Heart left ventricle (tissue), 16 donors: Measurements from ENCODE around the gene HTR6. TPM values are rescaled to one million over a fixed set of nuclear protein-coding genes. Genes with fewer than 3 reads are reported as not detected.

ENCODE experiments used
- ATAC-seq, 4 donors: fragments of 200-7000 bp; cut with Tn5 transposase; one replicate each; pipeline ENCODE4 v1.9.1; 2020 to 2022; ENCODE audit warnings: moderate library complexity in 4 of 4, mild to moderate bottlenecking in 3 of 4, moderate number of reproducible peaks in 1 of 4
- DNase-seq, 5 donors: peaks; one replicate each; pipeline ENCODE4 v3.0.0-alpha.2; 2020
- H3K27ac ChIP-seq, 12 donors: fragments of 200-600 bp; sonication (generic) in 4 of 12; one replicate each; pipeline versions ENCODE4 v1.5.0 to v1.8.0; 2016 to 2022; ENCODE audit warnings: mild to moderate bottlenecking in 2 of 12
- H3K27me3 ChIP-seq, 9 donors: fragments of 200-600 bp; sonication (generic) in 2 of 9; one replicate each; pipeline versions ENCODE4 v1.5.1 to v1.8.0; 2016 to 2022; ENCODE audit warnings: mild to moderate bottlenecking in 3 of 9
- H3K36me3 ChIP-seq, 9 donors: fragments of 200-600 bp; sonication (generic) in 2 of 9; one replicate each; pipeline versions ENCODE4 v1.5.0 to v1.8.0; 2018 to 2022; ENCODE audit warnings: mild to moderate bottlenecking in 2 of 9
- H3K4me1 ChIP-seq, 12 donors: fragments of 200-600 bp; sonication (generic) in 4 of 12; one replicate each; pipeline versions ENCODE4 v1.5.0 to v1.8.0; 2016 to 2022; ENCODE audit warnings: mild to moderate bottlenecking in 3 of 12
- H3K4me3 ChIP-seq, 12 donors: fragments of 200-600 bp; sonication (generic) in 4 of 12; one replicate each; pipeline versions ENCODE4 v1.5.0 to v1.8.0; 2017 to 2022; ENCODE audit warnings: mild to moderate bottlenecking in 9 of 12, moderate library complexity in 4 of 12
- H3K9me3 ChIP-seq, 12 donors: fragments of 200-600 bp; sonication (generic) in 4 of 12; one replicate each; pipeline versions ENCODE4 v1.5.0 to v1.8.0; 2016 to 2022; ENCODE audit warnings: mild to moderate bottlenecking in 1 of 12
- CTCF ChIP-seq, 12 donors: fragments of 200-600 bp; sonication (generic) in 4 of 12; IDR thresholded peaks; one replicate each; pipeline versions ENCODE4 v1.5.0 to v1.8.0; 2018 to 2022; ENCODE audit warnings: antibody characterized with exemption in 12 of 12, mild to moderate bottlenecking in 5 of 12
- POLR2A ChIP-seq, 2 donors: fragments of 450-650 bp; IDR thresholded peaks; one replicate each; pipeline ENCODE4 v1.6.1; 2017; ENCODE audit warnings: antibody characterized with exemption in 2 of 2, mild to moderate bottlenecking in 2 of 2, moderate library complexity in 2 of 2
- WGBS, 4 donors: extraction: QIAGEN DNeasy Blood & Tissue Kit in 2 of 4; methylation state at CpG; one replicate each; pipeline versions ENCODE4 v1.1.5 to v1.1.7; 2013 to 2018; 5-methylcytosine and 5-hydroxymethylcytosine counted together
- intact Hi-C, 10 donors: fragments of 100-400 bp; cut with DNase I; formaldehyde crosslinking; loops; one replicate each; pipeline versions ENCODE4 v1.11.1 to v1.14.2; 2022
- polyA plus RNA-seq, 2 donors: library from polyadenylated mRNA; stranded (reverse); fragments of 200-250 nt; gene quantifications; one replicate each; pipeline ENCODE4 v1.2.3, GENCODE V29; 2013
- total RNA-seq, 9 donors: library from RNA; depleted of rRNA in 2 of 9; stranded (reverse); fragments of >200 nt in 2 of 9; fragmentation: NEBNext Ultra II Directional in 3 of 9; extraction: Animal tissue kit (Norgen Biotek cat#: 25700) in 3 of 9; gene quantifications; one replicate each; pipeline versions ENCODE4 v1.1.0 to v1.2.4, GENCODE V29; 2016 to 2023
- donor health status: ischemic (EF 13 %, LVEDD 7.1; RV severe dilation, severe dysfunction).
- donor health status: healthy with polysubstance abuse.
- donor health status: DM: no; HTN: yes; CAD: no.
- donor health status: DM: no; HTN: no; CAD: no.
- donor health status: ischemic (EF 25% LVEDD 6.9; RV normal size, moderate dysfunction).
- donor health status: ischemic (EF 25% LVEDD 5.7; RV mildly dilated, moderate dysfunction).
- donor health status: healthy.
- donor health status: DM: yes; HTN: yes; CAD: no.
- donor health status: ischemic (EF 35%, LVEDD 5.7; RV mildly dilated, moderate dysfunction).
- donor health status: nonischemic (EF 11% LVEDD 7.7; RV severe dilation, severe dysfunction).
- donor health status: DM: yes; HTN: yes; CAD: no.
- donor health status: PGD.
- donor health status: ischemic (EF 29% LVEDD 5.4; RV normal size, mild dysfunction).
- donor health status: nonischemic (EF 23%, LVEDD 6.1; RV moderate dilation, normal function).

The HTR6 gene
- total and polyA plus RNA-seq, 11 donors: not detected

GRCh38 chr1:19665496-19666465 is 1.1 kb downstream of the HTR6 start:
- intact Hi-C loops: no loop called here
- peaks cover 22 to 65% (median 38%) of the 10 kb centered on the region in 9 donors for H3K27me3 ChIP-seq

GRCh38 chr1:19668888-19669287 is 4.2 kb downstream of the HTR6 start:
- 70 to 84% (median 78%) methylated on average over 8 of the region's 8 CpGs for WGBS, 4 donors

More at GRCh38 chr1:19665496-19666465, 1.1 kb downstream of the HTR6 start:
- TF ChIP-seq POLR2A (IDR thresholded peaks at IDR 0.05) (no peak), CTCF (IDR thresholded peaks at IDR 0.05) (no peak)
- H3K9me3 ChIP-seq: no peaks in the 10 kb centered on the region
- 5 to 15% (median 12%) methylated on average over 49 to 84 of the region's 84 CpGs for WGBS, 4 donors
- no peak overlapping the region for H3K27ac ChIP-seq
- ATAC-seq (no peak), DNase-seq (no peak)
- peak overlapping the region in 2 of 12 donors; percentile 20 to 43 for H3K4me3 ChIP-seq
- H3K4me1 ChIP-seq: peaks cover 0 to 14% (median 1%) of the 10 kb centered on the region in 12 donors
- H3K36me3 ChIP-seq: no peaks in the 10 kb centered on the region

GRCh38 chr1:19670787-19671186 is 6.1 kb downstream of the HTR6 start:
- no peak for TF ChIP-seq POLR2A (IDR thresholded peaks at IDR 0.05)
- TF ChIP-seq CTCF (IDR thresholded peaks at IDR 0.05): no peak
- no peak overlapping the region for H3K4me3 ChIP-seq
- DNase-seq (no peak), ATAC-seq (no peak)
- WGBS, 4 donors: 65 to 73% (median 68%) methylated on average over 4 of the region's 4 CpGs
- no peaks in the 10 kb centered on the region for H3K9me3 ChIP-seq
- H3K4me1 ChIP-seq: no peaks in the 10 kb centered on the region
- H3K27ac ChIP-seq: no peak overlapping the region
- no peaks in the 10 kb centered on the region for H3K36me3 ChIP-seq
- H3K27me3 ChIP-seq: peaks cover 4 to 36% (median 16%) of the 10 kb centered on the region in 9 donors
- intact Hi-C loops: no loop called here

More at GRCh38 chr1:19668888-19669287, 4.2 kb downstream of the HTR6 start:
- Histone ChIP-seq H3K27ac (no peak overlapping the region), H3K36me3 (no peaks in the 10 kb centered on the region), H3K9me3 (no peaks in the 10 kb centered on the region), H3K4me3 (no peak overlapping the region), H3K27me3 (peaks cover 22 to 55% (median 35%) of the 10 kb centered on the region in 9 donors), H3K4me1 (peaks cover 0 to 14% (median 1%) of the 10 kb centered on the region in 12 donors)
- TF ChIP-seq POLR2A (IDR thresholded peaks at IDR 0.05) (no peak), CTCF (IDR thresholded peaks at IDR 0.05) (no peak)
- DNase-seq (no peak), ATAC-seq (no peak)
- intact Hi-C loops: no loop called here

GRCh38 chr1:19672237-19672636 is 7.6 kb downstream of the HTR6 start:
- no peak overlapping the region for H3K4me3 ChIP-seq
- H3K4me1 ChIP-seq: no peaks in the 10 kb centered on the region
- WGBS, 4 donors: 46 to 53% (median 49%) methylated on average over 6 of the region's 6 CpGs
- TF ChIP-seq CTCF (IDR thresholded peaks at IDR 0.05) (no peak), POLR2A (IDR thresholded peaks at IDR 0.05) (no peak)
- DNase-seq (no peak), ATAC-seq (no peak)
- no peaks in the 10 kb centered on the region for H3K9me3 ChIP-seq
- intact Hi-C loops: no loop called here
- H3K36me3 ChIP-seq: no peaks in the 10 kb centered on the region
- peaks cover 0 to 22% (median 3%) of the 10 kb centered on the region in 9 donors for H3K27me3 ChIP-seq
- H3K27ac ChIP-seq: no peak overlapping the region
